GM21786 (cell line): ENCODE measurements around the gene RETSAT.
A peak's percentile ranks its signal among the peaks of the same experiment; 100 is the strongest.
"Not testable (repeated sequence)": the region's sequence is repeated elsewhere in the genome, so short reads cannot be mapped to it uniquely, and the experiment has no call there.

ENCODE experiments used
- ATAC-seq: cut with Tn5 transposase; IDR thresholded peaks from one replicate; pipeline ENCODE4 v1.9.1; 2021; ENCODE audit not compliant: unreplicated experiment

RETSAT gene

GRCh38 chr2:85354286-85355072 is at the start of gene RETSAT, which contains the start of gene ELMOD3:
Gene RETSAT, minus strand, starts transcription at chr2:85354528. Its CDS starts 21 bp downstream, at chr2:85354507.
Gene ELMOD3, plus strand, starts transcription at chr2:85354769. Its CDS starts 2,430 bp downstream, at chr2:85357199.
- ATAC-seq: peak; percentile 98

GRCh38 chr2:85401844-85402243 is 47.5 kb upstream of the RETSAT start:
- ATAC-seq: no peak

GRCh38 chr2:85401464-85401805 is 47.1 kb upstream of the RETSAT start:
- no peak for ATAC-seq

GRCh38 chr2:85400541-85401463 is 46.5 kb upstream of the RETSAT start:
- ATAC-seq: no peak

GRCh38 chr2:85400023-85400422 is 45.7 kb upstream of the RETSAT start:
- ATAC-seq: no peak

GRCh38 chr2:85399183-85399455 is 44.8 kb upstream of the RETSAT start:
- no peak for ATAC-seq

- no peak for ATAC-seq
Observed at GRCh38 chr2:85398426-85399182, 44.3 kb upstream of the RETSAT start.

- no peak for ATAC-seq
Observed at GRCh38 chr2:85397925-85398331, 43.6 kb upstream of the RETSAT start.

GRCh38 chr2:85396531-85397470 is 42.5 kb upstream of the RETSAT start:
- no peak for ATAC-seq

GRCh38 chr2:85395912-85396475 is 41.7 kb upstream of the RETSAT start:
- ATAC-seq: no peak

GRCh38 chr2:85394976-85395375 is 40.6 kb upstream of the RETSAT start:
- ATAC-seq: no peak

GRCh38 chr2:85394261-85394681 is 39.9 kb upstream of the RETSAT start:
- no peak for ATAC-seq

GRCh38 chr2:85393836-85394235 is 39.5 kb upstream of the RETSAT start:
- no peak for ATAC-seq

GRCh38 chr2:85390941-85391669 is 36.8 kb upstream of the RETSAT start:
- ATAC-seq: no peak

GRCh38 chr2:85388878-85389538 is 34.7 kb upstream of the RETSAT start:
- no peak for ATAC-seq

GRCh38 chr2:85387754-85388153 is 33.4 kb upstream of the RETSAT start:
- no peak for ATAC-seq

GRCh38 chr2:85385746-85386145 is 31.4 kb upstream of the RETSAT start:
- no peak for ATAC-seq

GRCh38 chr2:85383850-85384249 is 29.5 kb upstream of the RETSAT start:
- no peak for ATAC-seq

GRCh38 chr2:85383151-85383550 is 28.8 kb upstream of the RETSAT start:
- not testable (repeated sequence) for ATAC-seq
